ENCODE results near the gene OR13A1.
"Not testable (repeated sequence)": the region's sequence is repeated elsewhere in the genome, so short reads cannot be mapped to it uniquely, and the experiment has no call there.

OR13A1 gene, protein sequence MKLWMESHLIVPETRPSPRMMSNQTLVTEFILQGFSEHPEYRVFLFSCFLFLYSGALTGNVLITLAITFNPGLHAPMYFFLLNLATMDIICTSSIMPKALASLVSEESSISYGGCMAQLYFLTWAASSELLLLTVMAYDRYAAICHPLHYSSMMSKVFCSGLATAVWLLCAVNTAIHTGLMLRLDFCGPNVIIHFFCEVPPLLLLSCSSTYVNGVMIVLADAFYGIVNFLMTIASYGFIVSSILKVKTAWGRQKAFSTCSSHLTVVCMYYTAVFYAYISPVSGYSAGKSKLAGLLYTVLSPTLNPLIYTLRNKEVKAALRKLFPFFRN

DNA sequence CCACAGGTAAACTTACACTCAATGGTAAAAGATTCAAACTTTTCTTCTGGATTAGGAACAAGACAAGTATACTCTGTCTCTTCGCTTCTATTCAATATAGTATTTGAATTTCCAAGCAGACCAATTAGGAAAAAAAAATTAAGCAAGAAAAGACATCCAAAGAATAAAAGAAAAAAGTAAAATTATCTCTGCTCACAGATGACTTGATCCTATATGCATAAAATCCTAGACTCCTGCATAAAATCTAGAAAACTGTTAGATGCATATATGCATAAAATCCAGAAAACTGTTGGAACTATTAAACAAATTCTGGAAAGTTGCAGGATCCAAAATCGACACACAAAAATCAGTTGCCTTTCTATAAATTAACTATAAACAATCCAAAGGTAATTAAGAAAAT lies at the start of gene OR13A1:
TSS of gene OR13A1 (minus strand) at position 101 of the 400 bp plus-strand sequence. CDS start 11,186 bp downstream, outside the sequence.
- no peak for DNase-seq (ENCODE audit: low spot score)

DNA sequence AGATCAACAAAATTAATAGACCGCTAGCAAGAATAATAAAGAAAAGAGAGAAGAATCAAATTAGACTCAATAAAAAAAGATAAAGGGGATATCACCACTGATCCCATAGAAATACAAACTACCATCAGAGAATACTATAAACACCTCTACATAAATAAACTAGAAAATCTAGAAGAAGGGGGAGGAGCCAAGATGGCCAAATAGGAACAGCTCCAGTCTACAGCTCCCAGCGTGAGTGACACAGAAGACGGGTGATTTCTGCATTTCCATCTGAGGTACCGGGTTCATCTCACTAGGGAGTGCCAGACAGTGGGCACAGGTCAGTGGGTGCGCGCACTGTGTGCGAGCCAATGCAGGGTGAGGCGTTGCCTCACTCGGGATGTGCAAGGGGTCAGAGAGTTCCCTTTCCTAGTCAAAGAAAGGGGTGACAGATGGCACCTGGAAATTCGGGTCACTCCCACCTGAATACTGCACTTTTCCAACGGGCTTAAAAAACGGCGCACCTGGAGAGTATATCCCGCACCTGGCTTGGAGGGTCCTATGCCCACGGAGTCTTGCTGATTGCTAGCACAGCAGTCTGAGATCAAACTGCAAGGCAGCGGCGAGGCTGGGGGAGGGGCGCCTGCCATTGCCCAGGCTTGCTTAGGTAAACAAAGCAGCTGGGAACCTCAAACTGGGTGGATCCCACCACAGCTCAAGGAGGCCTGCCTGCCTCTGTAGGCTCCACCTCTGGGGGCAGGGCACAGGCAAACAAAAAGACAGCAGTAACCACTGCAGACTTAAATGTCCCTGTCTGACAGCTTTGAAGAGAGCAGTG lies 46.8 kb upstream of the OR13A1 start:
- DNase-seq (ENCODE audit: low spot score) = not testable (repeated sequence)

DNA sequence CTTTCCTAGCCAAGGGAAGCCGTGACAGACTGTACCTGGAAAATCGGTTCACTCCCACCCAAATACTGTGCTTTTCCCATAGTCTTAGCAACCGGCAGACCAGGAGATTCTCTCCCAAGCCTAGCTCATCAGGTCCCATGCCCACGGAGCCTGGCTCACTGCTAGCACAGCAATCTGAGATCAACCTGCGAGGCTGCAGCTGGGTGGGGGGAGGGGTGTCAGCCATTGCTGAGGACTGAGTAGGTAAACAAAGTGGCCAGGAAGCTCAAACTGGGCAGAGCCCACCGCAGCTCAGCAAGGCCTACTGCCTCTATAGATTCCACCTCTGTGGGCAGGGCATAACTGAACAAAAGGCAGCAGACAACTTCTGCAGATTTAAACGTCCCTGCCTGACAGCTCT lies 43.6 kb upstream of the OR13A1 start:
- DNase-seq (ENCODE audit: low spot score) = not testable (repeated sequence)

DNA sequence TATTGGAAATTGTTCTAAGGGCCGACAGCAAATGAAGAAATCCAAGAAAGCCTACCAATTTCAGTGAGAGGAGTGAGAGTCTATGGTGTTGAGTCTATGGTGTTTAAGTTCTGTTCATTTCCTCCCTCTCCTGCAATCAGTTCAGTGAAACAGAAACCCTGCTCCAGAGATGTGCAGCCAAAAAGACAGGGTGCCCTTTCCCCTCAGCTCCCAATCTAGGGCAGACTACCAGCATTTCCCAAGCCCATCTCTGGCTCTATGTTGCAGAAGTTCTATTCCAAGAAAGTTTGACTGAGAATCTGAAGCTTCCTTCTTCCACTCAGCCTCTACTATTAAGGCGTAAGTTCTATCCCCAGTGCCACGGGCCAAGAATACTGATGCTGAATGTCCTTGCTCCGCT lies 40.1 kb upstream of the OR13A1 start:
- no peak for DNase-seq (ENCODE audit: low spot score)

DNA sequence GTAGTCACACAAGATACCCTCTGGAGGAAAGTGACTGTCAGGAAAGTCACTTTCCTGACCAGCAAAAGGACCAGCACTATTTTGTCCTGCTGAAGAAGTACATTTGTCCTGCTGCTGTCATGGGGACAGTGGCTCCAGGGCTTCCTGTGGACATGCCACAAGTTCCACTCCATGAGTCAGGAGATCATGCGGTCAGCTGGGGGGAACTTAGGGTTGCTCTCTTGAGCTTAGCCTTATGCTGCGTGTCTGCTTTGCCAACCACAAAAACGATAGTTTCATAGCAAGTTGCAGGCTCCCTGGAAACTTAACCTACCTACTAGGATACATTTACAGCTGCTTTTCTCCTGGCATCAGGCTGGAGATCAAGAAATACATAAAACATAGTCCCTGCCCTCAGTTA lies 38.9 kb upstream of the OR13A1 start:
- no peak for DNase-seq (ENCODE audit: low spot score)

DNA sequence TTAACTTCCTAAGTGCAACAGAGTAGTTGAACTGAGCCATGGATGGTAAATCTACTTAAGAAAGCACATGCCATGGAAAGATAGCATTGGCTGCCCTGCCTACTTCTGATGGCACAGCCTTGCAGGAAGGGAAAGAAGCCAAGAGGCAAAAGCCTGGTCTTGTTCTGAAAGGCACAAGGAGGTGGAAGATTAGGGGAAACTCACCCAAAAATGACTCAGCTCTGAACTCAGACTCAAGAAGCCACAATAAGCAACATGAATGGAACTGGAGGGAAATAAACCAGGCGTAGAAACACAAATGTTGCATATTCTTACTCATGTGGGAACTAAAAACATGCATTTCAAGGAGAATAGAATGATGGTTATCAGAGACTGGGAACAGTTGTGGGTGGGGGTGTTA lies 37.8 kb upstream of the OR13A1 start:
- no peak for DNase-seq (ENCODE audit: low spot score)

DNA sequence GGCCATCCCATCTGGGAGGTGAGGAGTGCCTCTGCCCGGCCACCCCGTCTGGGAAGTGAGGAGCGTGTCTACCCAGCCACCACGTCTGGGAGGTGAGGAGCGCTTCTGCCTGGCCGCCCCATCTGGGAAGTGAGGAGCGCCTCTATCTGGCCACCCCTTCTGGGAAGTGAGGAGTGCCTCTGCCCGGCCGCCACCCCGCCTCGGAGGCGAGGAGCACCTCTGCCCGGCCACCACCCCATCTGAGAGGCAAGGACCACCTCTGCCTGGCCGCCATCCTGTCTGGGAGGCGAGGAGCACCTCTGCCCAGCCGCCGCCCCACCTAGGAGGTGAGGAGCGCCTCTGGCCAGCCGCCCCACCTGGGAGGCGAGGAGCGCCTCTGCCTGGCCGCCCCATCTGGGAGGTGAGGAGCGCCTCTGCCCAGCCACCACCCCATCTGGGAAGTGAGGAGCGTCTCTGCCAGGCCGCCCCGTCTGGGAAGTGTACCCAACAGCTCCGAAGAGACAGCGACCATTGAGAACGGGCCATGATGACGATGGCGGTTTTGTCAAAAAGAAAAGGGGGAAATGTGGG lies 32.9 kb upstream of the OR13A1 start:
- DNase-seq (ENCODE audit: low spot score) = not testable (repeated sequence)

DNA sequence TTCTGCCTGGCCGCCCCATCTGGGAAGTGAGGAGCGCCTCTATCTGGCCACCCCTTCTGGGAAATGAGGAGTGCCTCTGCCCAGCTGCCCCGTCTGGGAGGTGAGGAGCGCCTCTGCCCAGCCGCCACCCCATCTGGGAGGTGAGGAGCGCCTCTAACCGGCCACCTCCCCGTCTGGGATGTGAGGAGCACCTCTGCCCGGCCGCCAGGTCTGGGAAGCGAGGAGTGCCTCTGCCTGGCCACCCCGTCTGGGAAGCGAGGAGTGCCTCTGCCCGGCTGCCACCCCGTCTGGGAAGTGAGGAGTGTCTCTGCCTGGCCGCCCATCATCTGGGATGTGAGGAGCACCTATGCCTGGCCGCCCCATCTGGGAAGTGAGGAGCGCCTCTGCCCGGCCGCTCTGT lies 32.1 kb upstream of the OR13A1 start:
- DNase-seq (ENCODE audit: low spot score) = not testable (repeated sequence)

DNA sequence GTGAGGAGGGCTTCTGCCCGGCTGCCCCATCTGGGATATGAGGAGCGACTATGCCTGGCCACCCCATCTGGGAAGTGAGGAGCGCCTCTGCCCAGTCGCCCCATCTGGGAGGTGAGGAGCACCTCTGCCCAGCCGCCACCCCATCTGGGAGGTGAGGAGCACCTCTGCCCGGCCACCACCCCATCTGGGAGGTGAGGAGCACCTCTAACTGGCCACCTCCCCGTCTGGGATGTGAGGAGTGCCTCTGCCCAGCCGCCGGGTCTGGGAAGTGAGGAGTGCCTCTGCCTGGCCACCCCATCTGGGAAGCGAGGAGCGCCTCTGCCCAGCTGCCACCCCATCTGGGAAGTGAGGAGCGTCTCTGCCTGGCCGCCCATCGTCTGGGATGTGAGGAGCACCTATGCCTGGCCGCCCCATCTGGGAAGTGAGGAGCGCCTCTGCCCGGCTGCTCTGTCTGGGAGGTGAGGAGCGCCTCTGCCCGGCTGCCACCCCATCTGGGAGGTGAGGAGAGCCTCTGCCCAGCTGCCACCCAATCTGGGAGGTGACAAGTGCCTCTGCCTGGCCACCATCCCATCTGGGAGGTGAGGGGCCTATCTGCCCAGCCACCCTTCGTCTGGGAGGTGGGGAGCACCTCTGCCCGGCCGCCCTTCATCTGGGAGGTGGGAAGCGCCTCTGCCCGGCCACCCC lies 31.4 kb upstream of the OR13A1 start:
- not testable (repeated sequence) for DNase-seq (ENCODE audit: low spot score)

DNA sequence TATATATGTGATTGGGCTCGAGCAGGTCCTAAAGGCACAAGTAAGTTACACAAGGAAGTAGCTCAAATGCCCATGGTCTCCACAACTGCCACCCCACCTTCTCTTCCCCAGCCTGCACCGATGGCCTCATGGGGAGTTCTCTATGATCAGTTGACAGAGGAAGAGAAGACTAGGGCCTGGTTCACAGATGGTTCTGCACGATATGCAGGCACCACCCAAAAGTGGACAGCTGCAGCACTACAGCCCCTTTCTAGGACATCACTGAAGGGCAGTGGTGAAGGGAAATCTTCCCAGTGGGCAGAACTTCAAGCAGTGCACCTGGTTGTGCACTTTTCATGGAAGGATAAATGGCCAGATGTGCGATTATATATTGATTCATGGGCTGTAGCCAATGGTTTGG lies 25.0 kb upstream of the OR13A1 start:
- not testable (repeated sequence) for DNase-seq (ENCODE audit: low spot score)

DNA sequence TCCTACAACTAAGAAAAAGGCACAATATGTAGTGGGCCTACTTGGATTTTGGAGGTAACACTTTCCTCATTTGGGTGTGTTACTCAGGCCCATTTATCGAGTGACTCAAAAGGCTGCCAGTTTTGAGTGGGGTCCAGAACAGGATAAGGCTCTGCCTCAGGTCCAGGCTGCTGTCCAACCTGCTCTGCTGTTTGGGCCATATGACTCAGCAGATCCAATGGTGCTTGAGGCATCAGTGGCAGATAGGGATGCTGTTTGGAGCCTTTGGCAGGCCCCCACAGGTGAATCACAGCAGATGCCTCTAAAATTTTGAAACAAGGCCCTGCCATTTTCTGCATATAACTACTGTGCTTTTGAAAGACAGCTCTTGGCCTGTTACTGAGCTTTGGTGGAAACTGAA lies 24.5 kb upstream of the OR13A1 start:
- DNase-seq (ENCODE audit: low spot score) = no peak

DNA sequence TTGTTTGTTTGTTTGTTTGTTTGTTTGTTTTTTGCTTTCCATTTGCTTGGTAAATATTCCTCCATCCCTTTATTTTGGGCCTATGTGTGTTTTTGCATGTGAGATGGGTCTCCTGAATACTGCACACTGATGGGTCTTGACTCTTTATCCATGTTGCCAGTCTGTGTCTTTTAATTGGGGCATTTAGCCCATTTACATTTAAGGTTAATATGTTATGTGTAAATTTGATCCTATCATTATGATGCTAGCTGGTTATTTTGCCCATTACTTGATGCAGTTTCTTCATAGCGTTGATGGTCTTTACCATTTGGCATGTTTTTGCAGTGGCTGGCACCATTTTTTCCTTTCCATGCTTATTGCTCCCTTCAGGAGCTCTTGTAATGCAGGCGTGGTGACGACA lies 16.4 kb upstream of the OR13A1 start:
- DNase-seq (ENCODE audit: low spot score) = not testable (repeated sequence)

DNA sequence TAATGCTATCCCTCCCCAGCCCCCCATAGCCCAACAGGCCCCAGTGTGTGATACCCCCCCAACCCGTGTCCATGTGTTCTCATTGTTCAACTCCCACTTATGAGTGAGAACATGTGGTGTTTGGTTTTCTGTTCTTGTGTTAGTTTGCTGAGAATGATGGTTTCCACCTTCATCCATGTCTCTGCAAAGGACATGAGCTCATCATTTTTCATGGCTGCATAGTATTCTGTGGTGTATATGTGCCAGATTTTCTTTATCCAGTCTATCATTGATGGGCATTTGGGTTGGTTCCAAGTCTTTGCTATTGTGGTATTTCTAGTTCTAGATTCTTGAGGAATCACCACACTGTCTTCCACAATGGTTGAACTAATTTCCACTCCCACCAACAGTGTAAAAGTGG lies 11.5 kb upstream of the OR13A1 start:
- DNase-seq (ENCODE audit: low spot score) = not testable (repeated sequence)

DNA sequence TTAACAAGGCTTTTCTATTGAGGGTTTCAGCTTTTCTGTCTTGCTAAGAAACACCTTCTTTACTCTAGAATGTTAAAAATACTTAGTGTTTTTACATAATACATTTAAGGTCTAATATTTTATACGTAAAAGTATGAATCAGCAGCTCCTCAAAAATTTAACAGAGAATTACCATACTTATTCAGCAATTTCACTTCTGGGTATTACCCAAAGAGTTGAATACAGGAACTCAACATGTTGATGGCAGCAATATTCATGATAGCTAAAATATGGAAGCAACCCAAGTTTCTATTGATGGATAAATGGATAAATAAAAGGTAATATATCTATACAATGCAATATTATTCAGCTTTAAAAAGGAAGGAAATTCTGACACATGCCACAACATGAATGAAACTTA lies 9.7 kb upstream of the OR13A1 start:
- no peak for DNase-seq (ENCODE audit: low spot score)

DNA sequence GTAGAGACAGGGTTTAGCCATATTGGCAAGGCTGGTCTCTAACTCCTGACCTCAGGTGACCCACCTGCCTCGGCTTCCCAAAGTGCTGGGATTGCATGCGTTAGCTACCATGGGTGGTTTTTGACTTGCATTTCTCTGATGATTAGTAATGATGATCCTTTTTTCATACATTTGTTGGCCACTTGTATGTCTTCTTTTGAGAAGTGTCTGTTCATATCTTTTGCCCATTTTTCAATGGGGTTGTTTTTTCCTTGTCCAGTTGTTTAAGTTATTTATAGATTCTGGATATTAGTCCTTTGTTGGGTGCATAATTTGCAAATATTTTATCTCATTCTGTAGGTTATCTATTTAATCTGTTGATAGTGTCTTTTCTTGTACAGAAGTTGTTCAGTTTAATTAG lies 4.3 kb upstream of the OR13A1 start:
- DNase-seq (ENCODE audit: low spot score) = no peak

DNA sequence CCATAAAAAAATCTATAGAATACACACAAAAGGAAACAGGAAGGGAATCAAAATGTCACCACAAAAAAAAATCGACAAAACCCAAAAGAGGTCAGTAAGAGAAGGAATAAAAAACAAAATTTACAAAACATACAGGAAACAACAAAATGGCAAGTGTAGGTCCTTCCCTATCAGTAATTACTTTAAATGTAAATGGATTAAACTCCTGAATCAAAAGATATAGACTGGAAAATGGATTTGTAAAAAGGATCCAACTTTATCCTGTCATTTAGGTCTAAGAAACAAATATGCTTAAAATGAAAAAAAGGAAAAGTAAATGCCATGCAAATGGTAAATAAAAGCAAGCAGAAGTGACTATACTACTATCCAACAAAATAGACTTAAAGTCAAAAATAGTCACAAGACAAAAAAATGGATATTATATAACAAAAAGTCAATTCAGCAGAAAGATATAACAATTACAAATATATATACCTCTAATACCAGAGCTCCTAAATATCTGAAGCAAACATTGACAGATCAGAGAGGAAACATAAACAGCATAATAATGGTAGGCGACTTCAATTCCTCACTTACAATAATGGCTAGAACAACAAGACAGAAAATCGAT lies 2.0 kb downstream of the OR13A1 start:
- DNase-seq (ENCODE audit: low spot score) = no peak

DNA sequence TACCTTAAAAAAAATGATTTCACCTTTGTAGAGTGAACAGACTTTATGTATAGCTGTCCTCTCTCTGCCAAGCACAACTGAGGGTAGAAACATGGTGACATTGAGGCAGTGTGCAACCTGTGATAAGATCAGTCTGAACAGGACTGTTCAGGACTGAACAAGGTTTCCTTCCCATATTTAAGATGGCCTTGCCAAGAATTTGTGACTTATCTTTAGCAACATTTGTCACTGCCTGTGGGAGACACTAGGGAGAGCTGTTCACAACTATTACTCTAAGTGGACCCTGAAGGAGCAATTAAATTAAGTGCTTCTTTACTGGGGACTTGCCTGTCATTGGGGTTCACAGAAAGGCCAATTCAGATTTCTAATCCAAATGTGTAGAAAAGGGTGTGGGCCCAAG lies 6.7 kb downstream of the OR13A1 start:
- peak; percentile 8 for DNase-seq (ENCODE audit: low spot score)

DNA sequence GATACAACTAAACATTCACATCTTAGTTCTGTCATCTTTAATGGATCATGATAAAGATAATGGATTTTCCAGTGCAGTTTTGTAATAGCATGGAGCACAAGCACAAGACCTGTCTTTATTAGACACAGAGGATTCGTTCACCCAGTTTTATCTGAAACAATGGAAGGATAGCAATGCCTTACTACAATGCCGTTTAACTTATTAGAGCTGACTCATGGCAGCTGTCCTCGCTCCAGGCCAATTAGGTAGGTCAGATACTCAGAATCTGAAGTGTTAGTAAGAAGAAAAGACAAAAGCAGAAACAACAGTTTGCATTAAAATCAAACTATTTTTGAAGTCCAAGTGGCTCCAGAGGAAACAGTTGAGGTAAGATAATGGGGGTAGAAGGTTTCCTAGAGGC lies 12.8 kb downstream of the OR13A1 start:
- no peak for DNase-seq (ENCODE audit: low spot score)

DNA sequence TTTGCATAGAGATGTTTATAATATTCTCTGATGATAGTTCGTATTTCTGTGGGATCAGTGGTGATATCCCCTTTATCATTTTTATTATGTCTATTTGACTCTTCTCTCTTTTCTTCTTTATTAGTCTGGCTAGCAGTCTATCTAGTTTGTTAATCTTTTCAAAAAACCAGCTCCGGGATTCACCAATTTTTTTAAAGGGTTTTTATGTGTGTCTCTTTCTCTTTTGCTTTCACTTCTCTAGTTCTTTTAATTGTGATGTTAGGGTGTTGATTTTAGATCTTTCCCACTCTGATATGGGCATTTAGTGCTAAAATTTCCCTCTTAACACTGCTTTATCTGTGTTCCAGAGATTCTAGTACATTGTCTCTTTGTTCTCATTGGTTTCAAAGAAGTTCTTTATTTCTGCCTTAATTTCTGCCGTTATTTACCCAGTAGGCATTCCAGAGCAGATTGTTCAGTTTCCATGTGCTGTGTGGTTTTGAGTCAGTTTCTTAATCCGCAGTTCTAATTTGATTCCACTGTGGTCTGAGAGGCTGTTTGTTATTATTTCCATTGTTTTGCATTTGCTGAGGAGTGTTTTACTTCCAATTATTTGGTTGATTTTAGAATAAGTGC lies 17.0 kb downstream of the OR13A1 start:
- DNase-seq (ENCODE audit: low spot score) = not testable (repeated sequence)

DNA sequence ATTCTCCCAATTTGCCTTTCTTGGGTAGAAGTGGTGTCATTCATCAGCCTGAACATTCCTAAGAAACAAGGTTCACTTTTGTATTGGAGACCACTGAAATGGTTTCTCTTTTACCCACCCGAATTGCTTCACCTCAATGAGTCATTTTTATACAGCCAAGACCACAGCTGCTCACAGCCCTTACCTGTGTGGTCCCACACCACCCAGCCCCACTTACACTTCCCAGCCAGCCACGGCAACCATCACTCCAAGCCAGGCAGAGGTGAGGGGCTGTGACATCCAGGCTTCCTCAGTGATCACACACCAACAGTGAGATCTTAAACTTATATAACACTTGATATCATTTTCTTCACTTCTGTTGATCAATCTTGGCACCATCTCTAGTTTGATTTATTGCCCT lies 20.7 kb downstream of the OR13A1 start:
- DNase-seq (ENCODE audit: low spot score) = no peak

DNA sequence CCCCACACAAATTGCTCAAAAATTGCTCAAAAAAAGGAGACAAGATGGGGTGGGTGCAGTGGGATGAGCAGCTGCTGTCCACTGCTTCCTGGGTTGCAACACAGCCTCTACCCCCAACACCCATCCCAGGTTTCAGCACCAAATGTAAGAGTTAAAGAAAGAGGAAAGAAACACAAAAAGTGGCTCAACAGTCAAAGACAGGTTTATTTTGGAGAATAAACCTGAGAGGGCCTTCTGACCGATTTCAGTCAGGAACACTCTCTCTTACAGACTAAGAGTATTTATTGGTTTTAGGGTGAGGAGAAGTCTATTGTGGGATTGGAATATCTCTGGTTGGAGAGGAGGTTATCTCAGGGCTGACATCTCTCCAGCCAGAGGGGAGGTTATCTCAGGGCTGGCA lies 28.4 kb downstream of the OR13A1 start:
- DNase-seq (ENCODE audit: low spot score) = no peak

DNA sequence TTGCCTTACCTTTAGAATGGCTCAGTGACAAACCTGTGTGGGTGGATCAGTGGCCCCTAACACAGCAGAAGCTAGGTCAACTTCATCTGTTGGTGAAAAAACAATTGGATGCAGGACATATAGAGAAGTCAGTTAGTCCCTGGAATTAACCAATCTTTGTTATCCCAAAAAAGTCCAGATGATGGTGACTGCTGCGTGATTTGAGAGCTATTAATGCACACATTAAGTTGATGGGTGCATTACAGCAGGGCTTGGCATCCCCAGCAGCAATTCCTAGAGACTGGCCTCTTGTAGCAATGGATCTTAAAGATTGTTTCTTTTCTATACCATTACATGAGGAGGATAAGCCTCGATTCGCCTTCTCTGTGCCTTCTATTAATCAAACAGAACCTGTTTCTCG lies 33.3 kb downstream of the OR13A1 start:
- peak; percentile 38 for DNase-seq (ENCODE audit: low spot score)

Measured in cerebellar cortex (tissue), 1 donor.